GM19240 (cell line): Measurements from ENCODE around the gene SLC7A4.

Source experiments
- DNase-seq: peaks from one replicate; pipeline ENCODE4 v3.0.0; 2011; ENCODE audit warnings: low spot score; ENCODE audit not compliant: insufficient read length

SLC7A4 gene

DNA sequence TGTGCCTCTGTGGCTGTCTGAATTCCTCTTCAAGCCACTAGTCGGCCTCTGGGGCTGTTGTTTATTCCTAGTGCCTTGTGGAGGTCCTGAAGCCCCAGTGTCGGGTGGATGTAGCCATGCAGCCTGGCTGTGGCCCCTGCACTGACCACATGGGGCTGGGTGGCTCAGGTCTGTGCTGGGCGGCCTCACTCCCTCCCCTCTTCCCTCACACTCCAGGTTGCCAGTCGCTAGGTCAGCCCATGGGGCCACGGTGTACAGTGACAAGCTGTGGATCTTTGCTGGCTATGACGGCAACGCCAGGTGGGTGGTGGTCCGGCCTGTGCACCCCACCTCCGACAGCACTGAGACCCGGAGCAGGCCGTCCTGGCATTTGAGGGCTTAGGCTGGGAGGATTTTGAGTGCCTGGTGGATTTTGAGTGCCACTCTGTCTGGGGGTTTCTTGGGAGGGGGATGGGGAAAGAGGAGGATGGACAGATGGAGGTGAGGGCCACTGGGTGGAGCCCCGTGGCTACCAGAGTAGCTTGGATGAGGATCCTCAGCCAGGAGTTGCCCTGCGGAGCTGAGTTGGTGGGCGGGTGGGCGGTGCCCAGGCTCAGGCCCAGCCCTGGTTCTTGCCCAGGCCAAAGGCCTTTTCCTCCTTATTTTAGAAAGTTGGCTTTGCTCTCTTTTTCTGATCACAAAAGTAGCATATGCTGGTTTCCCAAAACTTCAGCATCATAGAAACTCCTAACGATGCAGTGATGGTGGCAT lies 43.6 kb downstream of the SLC7A4 start:
- no peak for DNase-seq

DNA sequence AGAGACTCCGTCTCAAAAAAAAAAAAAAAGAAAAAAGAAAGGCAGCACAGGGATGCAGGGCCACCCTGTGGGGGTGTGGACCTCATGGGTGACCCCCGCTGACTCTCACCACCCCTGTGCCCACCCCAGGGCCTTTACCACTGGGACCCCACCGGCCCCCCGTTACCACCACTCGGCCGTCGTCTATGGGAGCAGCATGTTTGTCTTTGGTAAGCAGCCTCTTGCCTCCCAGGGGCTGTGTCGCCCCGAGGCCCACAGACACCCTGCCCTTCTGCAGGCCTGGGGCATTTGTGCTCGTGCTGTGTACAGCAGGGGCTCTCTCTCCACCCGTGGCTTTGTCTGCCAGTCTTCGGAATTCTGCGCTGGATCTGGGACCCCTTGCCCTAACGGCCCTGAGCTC lies 45.0 kb downstream of the SLC7A4 start:
- DNase-seq = no peak

- no peak for DNase-seq
Observed at GRCh38 chr22:20986365-20986764, 46.0 kb downstream of the SLC7A4 start.

- DNase-seq = no peak
Observed at GRCh38 chr22:20985720-20986119, 46.6 kb downstream of the SLC7A4 start.

GRCh38 chr22:20983081-20983771 lies 49.1 kb downstream of the SLC7A4 start:
- DNase-seq = no peak

DNA sequence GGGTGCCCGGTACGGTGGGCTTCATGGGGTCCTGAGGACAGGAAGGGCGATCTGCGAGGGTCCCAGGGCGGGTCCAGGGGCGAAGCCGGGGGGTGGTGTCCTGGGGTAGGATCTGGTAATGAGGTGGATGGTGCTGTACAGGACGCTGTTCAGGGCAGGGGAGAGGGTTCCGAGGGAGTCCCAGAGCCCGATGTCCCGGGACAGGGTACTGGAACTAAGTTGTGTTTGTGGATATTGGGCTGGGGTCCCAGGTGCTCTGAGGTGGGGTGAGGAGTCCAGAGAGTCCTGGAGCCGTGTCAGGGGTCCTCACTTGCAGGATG lies 49.8 kb downstream of the SLC7A4 start:
- DNase-seq = no peak

DNA sequence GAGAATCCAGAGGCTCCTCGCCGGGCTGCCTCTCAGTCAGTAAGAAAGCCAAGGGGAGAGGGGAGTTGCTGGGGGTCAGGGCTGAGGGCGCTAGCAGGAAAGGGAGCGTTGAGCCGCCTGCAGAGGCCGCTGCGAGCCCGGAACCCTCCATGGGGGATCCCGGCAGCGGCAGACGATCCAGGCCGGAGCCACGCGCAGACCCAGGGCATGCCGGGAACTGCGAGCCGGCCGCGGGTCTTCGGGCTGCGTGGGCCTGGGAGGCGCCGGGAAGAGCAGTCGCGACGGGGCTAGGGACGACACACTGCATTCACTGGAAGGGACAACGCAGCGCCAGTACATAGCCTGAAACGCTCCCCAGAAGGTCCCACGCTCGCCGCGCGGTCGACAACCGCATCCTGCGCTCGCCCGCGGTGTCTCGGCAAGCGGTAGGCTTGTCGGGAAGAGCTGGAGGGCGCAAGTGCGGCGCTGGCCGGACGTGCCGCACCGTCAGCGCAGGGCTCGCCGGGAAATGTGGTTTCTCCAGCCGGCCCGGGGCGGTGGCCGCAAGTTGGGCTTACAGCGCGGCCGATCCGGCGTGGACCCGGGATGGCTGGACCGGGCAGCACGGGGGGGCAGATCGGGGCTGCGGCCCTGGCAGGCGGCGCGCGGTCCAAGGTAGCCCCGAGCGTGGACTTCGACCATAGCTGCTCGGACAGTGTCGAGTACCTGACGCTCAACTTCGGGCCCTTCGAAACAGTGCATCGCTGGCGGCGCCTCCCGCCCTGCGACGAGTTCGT lies 50.4 kb downstream of the SLC7A4 start, which contains the start of gene LZTR1:
Gene LZTR1, plus strand, starts transcription at position 511 of the 776 bp plus-strand sequence. Its CDS starts 75 bp downstream, at position 586.
- peak; percentile 91 for DNase-seq

DNA sequence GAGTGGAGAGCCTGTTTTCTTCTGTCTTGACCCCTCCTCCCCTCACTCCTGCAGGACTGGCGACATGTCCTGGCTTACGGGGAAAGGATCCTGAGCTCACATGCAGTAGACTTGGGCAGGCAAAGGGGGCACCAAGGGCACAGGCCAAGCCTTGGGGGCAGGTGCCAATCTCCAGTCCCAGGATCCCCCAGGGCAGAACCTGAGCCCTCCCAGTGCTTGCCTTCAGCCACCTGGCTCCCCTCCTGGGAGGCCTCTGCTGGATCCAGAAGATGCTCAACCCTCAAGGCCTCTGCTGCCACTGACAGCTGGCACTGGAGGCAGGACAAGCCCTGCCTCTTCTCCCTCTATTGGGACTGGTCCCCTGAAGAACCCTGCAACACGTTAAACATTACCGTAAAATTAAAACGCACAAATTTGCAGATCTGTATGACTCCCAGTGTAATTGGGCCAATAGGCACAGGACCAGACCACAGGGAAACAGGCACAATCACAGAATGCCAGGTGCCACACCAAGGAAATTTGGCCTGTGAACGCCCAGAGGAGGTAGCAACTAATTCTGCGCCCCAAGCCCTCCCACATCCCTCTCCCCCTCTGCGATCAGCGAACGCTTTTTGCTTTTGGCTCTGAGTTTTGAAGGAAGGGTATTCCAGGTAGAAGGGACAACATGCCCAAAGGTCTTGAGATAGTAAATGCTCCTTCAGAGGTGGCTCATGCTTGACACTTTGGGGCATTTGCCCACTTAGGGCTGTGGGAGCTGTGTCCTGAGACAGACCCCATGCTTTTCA lies 51.2 kb downstream of the SLC7A4 start:
- DNase-seq = no peak

DNA sequence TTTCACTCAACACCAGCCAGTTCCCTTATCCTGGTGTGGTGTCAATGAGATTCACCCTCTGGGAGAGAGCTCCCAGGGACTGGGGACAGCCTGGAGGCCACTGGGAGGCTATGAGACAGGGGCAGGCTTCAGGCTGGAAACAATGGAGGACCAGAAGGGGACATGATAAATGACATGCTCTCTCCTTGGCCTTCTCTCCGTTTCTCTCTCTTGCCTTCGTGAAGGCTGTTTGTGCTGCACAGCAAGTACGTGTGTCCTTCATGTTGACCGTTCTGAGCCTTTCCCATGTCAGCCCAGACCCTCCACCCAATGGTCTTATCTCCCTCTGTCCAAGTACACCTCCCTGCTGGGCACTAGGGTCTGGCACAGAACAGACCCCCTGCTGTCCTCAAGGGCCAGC lies 51.8 kb downstream of the SLC7A4 start:
- DNase-seq = no peak

DNA sequence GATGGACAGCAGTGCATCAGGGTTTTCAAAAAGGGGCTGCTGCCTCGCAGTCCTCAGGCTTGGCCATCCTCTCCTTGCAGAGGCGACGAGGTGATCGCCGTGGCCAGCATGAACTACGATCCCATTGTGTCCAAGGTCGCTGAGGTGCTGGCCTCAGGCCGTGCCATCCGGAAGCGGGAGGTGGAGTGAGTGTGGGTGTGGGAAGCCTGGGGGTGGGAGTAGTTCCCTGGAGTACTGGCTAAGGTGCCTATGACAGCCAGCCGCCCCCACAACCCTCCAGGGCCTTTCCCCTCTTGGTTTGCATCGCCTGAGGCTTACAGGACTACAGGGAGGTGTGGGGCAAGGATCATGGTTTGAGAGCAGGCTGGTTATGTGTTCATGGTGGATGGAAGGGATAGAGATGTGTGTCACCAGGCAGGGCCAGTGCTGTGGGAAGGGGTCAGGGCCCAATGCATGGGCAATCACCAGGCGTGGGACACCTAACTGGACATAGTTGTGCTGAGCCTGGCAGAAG lies 52.4 kb downstream of the SLC7A4 start:
- DNase-seq = no peak

GRCh38 chr22:20979243-20979809 lies 53.0 kb downstream of the SLC7A4 start:
- no peak for DNase-seq
